NCI-H2107 (cell line): ENCODE measurements around the gene TMED3.

ENCODE experiments used
- DNase-seq: peaks from one replicate; lab custom pipeline; 2025; lab: John Stamatoyannopoulos, UW

The TMED3 gene

GRCh38 chr15:79310985-79311900, at the start of gene TMED3:
Gene TMED3, plus strand, starts transcription at chr15:79311112. Its CDS starts 138 bp downstream, at chr15:79311250.
- peak; percentile 46 for DNase-seq

GRCh38 chr15:79261836-79262235, 49.1 kb upstream of the TMED3 start:
- DNase-seq: no peak

- no peak for DNase-seq
These were observed 45.7 kb upstream of the TMED3 start for GRCh38 chr15:79265167-79265566.

- DNase-seq: no peak
These were observed 44.8 kb upstream of the TMED3 start for GRCh38 chr15:79265987-79266579.

- DNase-seq: no peak
These were observed 28.3 kb upstream of the TMED3 start, which contains the start of gene ANKRD34C for GRCh38 chr15:79282371-79283251. Gene ANKRD34C, plus strand, starts transcription at chr15:79282722. Its CDS starts 10,563 bp downstream, at chr15:79293285.

- DNase-seq: no peak
These were observed 27.5 kb upstream of the TMED3 start for GRCh38 chr15:79283252-79284048.

- DNase-seq: no peak
These were observed 20.2 kb upstream of the TMED3 start for GRCh38 chr15:79290642-79291275.

- no peak for DNase-seq
These were observed 18.9 kb upstream of the TMED3 start for GRCh38 chr15:79292011-79292410.

GRCh38 chr15:79294075-79294474, 16.8 kb upstream of the TMED3 start:
- DNase-seq: no peak

- no peak for DNase-seq
These were observed 14.3 kb upstream of the TMED3 start for GRCh38 chr15:79296583-79296982.

- no peak for DNase-seq
These were observed 11.6 kb upstream of the TMED3 start for GRCh38 chr15:79299126-79299840.

GRCh38 chr15:79299841-79300235, 11.1 kb upstream of the TMED3 start:
- no peak for DNase-seq

GRCh38 chr15:79307251-79307650, 3.7 kb upstream of the TMED3 start:
- DNase-seq: no peak

GRCh38 chr15:79308874-79309273, 2.0 kb upstream of the TMED3 start:
- DNase-seq: no peak

GRCh38 chr15:79310612-79310984, 314 bp upstream of the TMED3 start:
- DNase-seq: no peak

- DNase-seq: no peak
These were observed 1.1 kb downstream of the TMED3 start for GRCh38 chr15:79311901-79312553.

GRCh38 chr15:79314186-79314585, 3.3 kb downstream of the TMED3 start:
- DNase-seq: no peak

GRCh38 chr15:79314811-79315210, 3.9 kb downstream of the TMED3 start:
- DNase-seq: no peak

GRCh38 chr15:79315623-79316328, 4.9 kb downstream of the TMED3 start:
- DNase-seq: no peak
